ENCODE results near the gene TEKT3.

TEKT3 gene

GRCh38 chr17:15341385-15341849 lies at the start of gene TEKT3:
TEKT3 (minus strand) TSS chr17:15341597; CDS start chr17:15331585, 10,012 bp downstream.
- DNase-seq (ENCODE audit: low read depth), result no peak

- DNase-seq (ENCODE audit: low read depth), result no peak
These were observed 47.1 kb upstream of the TEKT3 start for GRCh38 chr17:15388356-15389041.

GRCh38 chr17:15386083-15386482 lies 44.7 kb upstream of the TEKT3 start:
- DNase-seq (ENCODE audit: low read depth), result no peak

GRCh38 chr17:15385305-15385704 lies 43.9 kb upstream of the TEKT3 start:
- DNase-seq (ENCODE audit: low read depth), result no peak

- no peak for DNase-seq (ENCODE audit: low read depth)
These were observed 42.9 kb upstream of the TEKT3 start for GRCh38 chr17:15384142-15384787.

GRCh38 chr17:15382914-15383313 lies 41.5 kb upstream of the TEKT3 start:
- DNase-seq (ENCODE audit: low read depth), result no peak

- DNase-seq (ENCODE audit: low read depth), result no peak
These were observed 40.3 kb upstream of the TEKT3 start for GRCh38 chr17:15381707-15382106.

- DNase-seq (ENCODE audit: low read depth), result no peak
These were observed 39.0 kb upstream of the TEKT3 start for GRCh38 chr17:15380446-15380845.

GRCh38 chr17:15379659-15380058 lies 38.3 kb upstream of the TEKT3 start:
- DNase-seq (ENCODE audit: low read depth), result no peak

- DNase-seq (ENCODE audit: low read depth), result no peak
These were observed 36.8 kb upstream of the TEKT3 start for GRCh38 chr17:15378243-15378642.

GRCh38 chr17:15377616-15378015 lies 36.2 kb upstream of the TEKT3 start:
- DNase-seq (ENCODE audit: low read depth), result peak; percentile 70

GRCh38 chr17:15377200-15377599 lies 35.8 kb upstream of the TEKT3 start:
- DNase-seq (ENCODE audit: low read depth), result peak; percentile 58

GRCh38 chr17:15371376-15372130 lies 30.2 kb upstream of the TEKT3 start:
- DNase-seq (ENCODE audit: low read depth), result no peak

GRCh38 chr17:15368600-15368999 lies 27.2 kb upstream of the TEKT3 start:
- no peak for DNase-seq (ENCODE audit: low read depth)

- no peak for DNase-seq (ENCODE audit: low read depth)
These were observed 24.6 kb upstream of the TEKT3 start for GRCh38 chr17:15366026-15366425.

GRCh38 chr17:15364615-15365014 lies 23.2 kb upstream of the TEKT3 start:
- DNase-seq (ENCODE audit: low read depth), result no peak

- DNase-seq (ENCODE audit: low read depth), result no peak
These were observed 22.3 kb upstream of the TEKT3 start for GRCh38 chr17:15363702-15364101.

- DNase-seq (ENCODE audit: low read depth), result no peak
These were observed 20.2 kb upstream of the TEKT3 start for GRCh38 chr17:15361592-15361991.

GRCh38 chr17:15361151-15361550 lies 19.8 kb upstream of the TEKT3 start:
- no peak for DNase-seq (ENCODE audit: low read depth)

GRCh38 chr17:15354256-15354655 lies 12.9 kb upstream of the TEKT3 start:
- no peak for DNase-seq (ENCODE audit: low read depth)

- peak; percentile 78 for DNase-seq (ENCODE audit: low read depth)
These were observed 10.5 kb upstream of the TEKT3 start for GRCh38 chr17:15351925-15352324.

GRCh38 chr17:15351478-15351840 lies 10.1 kb upstream of the TEKT3 start:
- no peak for DNase-seq (ENCODE audit: low read depth)
